ENCODE results near the gene VASP.

GRCh38 chr19:45508417-45508860 is 1.2 kb downstream of the VASP start:
- TF ChIP-seq CTCF (conservative IDR thresholded peaks at IDR 0.05) (no peak), ZFX (IDR thresholded peaks at IDR 0.05) (no peak)

Measured in C4-2B (cell line).